Small intestine (tissue), 7 donors: Measurements from ENCODE around the gene PARD3. TPM values are rescaled to one million over a fixed set of nuclear protein-coding genes. Genes with fewer than 3 reads are reported as not detected.

ENCODE experiments used
- DNase-seq, 2 donors: peaks; one replicate each; pipeline versions ENCODE4 v3.0.0 to v3.0.0-alpha.2; 2013
- FAIRE-seq: peaks from 2 replicates; lab custom pipeline; 2012; peaks lifted over from hg19 to GRCh38; lab: Jason Lieb, UNC
- H3K27ac ChIP-seq, 3 donors: one replicate each; pipeline ENCODE4 v1.5.1; 2013; ENCODE audit warnings: low read length in 2 of 3, mild to moderate bottlenecking in 2 of 3, control low read depth in 1 of 3, inconsistent platforms in 1 of 3, low read depth in 1 of 3, moderate library complexity in 1 of 3
- H3K27me3 ChIP-seq, 3 donors: one replicate each; pipeline ENCODE4 v1.6.1; 2013; ENCODE audit warnings: low read length in 3 of 3, inconsistent platforms in 1 of 3; ENCODE audit not compliant: control insufficient read depth in 3 of 3, insufficient read depth in 3 of 3
- H3K36me3 ChIP-seq, 3 donors: one replicate each; pipeline ENCODE4 v1.6.1; 2013; ENCODE audit warnings: low read length in 3 of 3, inconsistent platforms in 1 of 3, low read depth in 1 of 3, mild to moderate bottlenecking in 1 of 3, moderate library complexity in 1 of 3; ENCODE audit not compliant: control insufficient read depth in 3 of 3, insufficient read depth in 2 of 3
- H3K4me1 ChIP-seq, 3 donors: one replicate each; pipeline ENCODE4 v1.6.1; 2013; ENCODE audit warnings: low read length in 2 of 3, inconsistent platforms in 1 of 3, low read depth in 1 of 3, mild to moderate bottlenecking in 1 of 3, moderate library complexity in 1 of 3; ENCODE audit not compliant: control insufficient read depth in 3 of 3, insufficient read depth in 2 of 3
- H3K4me3 ChIP-seq, 3 donors: one replicate each; pipeline ENCODE4 v1.5.1; 2013; ENCODE audit warnings: low read length in 3 of 3, control low read depth in 1 of 3, inconsistent platforms in 1 of 3, low read depth in 1 of 3, mild to moderate bottlenecking in 1 of 3, moderate library complexity in 1 of 3
- H3K9me3 ChIP-seq, 2 donors: one replicate each; pipeline ENCODE4 v1.6.1; 2013; ENCODE audit warnings: low read depth in 1 of 2, low read length in 1 of 2; ENCODE audit not compliant: control insufficient read depth in 2 of 2, insufficient read depth in 1 of 2
- WGBS, 3 donors: extraction: QIAGEN DNeasy Blood & Tissue Kit; methylation state at CpG; one replicate each; pipeline ENCODE4 v1.1.7; 2013; 5-methylcytosine and 5-hydroxymethylcytosine counted together
- polyA plus RNA-seq, 4 donors: library from polyadenylated mRNA; stranded (reverse) in 3 of 4; unstranded in 1 of 4; fragments of 200-250 nt in 3 of 4; fragments of 120-200 nt in 1 of 4; gene quantifications; one replicate each; pipeline versions ENCODE4 v1.2.1 to v1.2.3, GENCODE V29; 2013
- donor health status: healthy with polysubstance abuse.
- donor health status: control.
- donor health status: control.
- donor health status: Bipolar disorder and iron deficiency.
- donor health status: healthy.

Gene PARD3
- polyA plus RNA-seq, 4 donors: 14.3 to 24.3 (median 15.5) TPM

DNA sequence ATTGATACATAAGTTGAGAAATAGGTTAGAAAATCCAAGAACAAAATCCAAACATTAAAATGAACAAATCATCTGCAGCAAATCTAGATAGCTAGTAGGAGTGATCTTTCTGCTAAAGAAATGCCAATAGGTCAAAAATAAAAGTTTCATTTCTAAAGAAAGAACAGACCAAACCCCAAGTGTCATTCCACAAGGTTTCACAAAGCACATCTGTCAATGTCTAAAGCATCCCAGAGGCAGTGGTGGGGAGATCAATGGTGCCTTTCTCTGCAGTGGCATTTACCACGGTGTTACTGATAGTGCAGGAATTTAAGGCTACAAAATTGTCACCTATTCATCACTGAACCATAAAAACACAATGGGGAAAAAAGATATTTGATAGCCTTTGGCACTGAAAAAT lies 147.9 kb downstream of the PARD3 start:
- H3K27ac ChIP-seq: no peak overlapping the region
- H3K4me1 ChIP-seq: no peaks in the 10 kb centered on the region
- peaks cover 0 to 3% (median 0%) of the 10 kb centered on the region in 3 donors for H3K36me3 ChIP-seq
- 16 to 50% (median 32%) methylated on average over 1 of the region's 1 CpG for WGBS, 3 donors
- no peaks in the 10 kb centered on the region for H3K9me3 ChIP-seq
- H3K4me3 ChIP-seq: no peak overlapping the region
- no peak for FAIRE-seq
- DNase-seq: no peak
- no peaks in the 10 kb centered on the region for H3K27me3 ChIP-seq

DNA sequence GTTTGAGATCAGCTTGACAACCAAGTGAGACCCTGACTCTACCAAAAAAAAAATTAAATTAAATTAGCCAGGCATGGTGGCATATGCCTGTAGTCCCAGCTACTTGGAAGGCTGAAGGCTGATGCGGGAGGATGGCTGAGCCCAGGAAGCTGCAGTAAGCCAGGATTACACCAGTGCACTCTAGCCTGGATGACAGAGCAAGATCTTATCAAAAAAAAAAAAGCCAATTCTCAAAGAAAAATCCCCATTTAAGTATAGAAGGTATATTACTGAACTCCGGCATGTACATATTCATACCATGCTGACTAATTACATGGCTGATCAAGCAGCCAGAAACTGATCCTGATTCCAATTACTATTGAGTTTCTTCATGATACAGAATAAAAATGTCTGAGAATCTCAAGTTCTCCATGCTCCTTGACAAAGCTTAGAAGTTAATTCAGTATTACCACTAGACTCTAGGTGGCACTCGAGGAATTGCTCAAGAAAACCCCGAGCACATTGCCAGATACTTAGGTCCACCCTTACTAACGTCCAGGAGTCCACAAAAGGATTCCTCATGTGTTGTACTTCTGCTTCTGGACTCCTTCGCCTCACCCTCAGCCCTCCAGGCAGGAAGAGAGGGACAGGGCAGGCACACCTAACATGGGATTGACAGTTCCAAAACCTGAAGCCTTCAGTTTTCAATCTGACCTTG lies 148.9 kb downstream of the PARD3 start:
- DNase-seq (peak; percentile 79 to 80), FAIRE-seq (no peak)
- H3K4me1 ChIP-seq: peaks cover 0 to 5% (median 0%) of the 10 kb centered on the region in 3 donors
- no peaks in the 10 kb centered on the region for H3K9me3 ChIP-seq
- H3K27ac ChIP-seq: no peak overlapping the region
- H3K4me3 ChIP-seq: no peak overlapping the region
- no peaks in the 10 kb centered on the region for H3K27me3 ChIP-seq
- peaks cover 0 to 3% (median 0%) of the 10 kb centered on the region in 3 donors for H3K36me3 ChIP-seq
- 27 to 33% (median 27%) methylated on average over 6 of the region's 6 CpGs for WGBS, 3 donors

DNA sequence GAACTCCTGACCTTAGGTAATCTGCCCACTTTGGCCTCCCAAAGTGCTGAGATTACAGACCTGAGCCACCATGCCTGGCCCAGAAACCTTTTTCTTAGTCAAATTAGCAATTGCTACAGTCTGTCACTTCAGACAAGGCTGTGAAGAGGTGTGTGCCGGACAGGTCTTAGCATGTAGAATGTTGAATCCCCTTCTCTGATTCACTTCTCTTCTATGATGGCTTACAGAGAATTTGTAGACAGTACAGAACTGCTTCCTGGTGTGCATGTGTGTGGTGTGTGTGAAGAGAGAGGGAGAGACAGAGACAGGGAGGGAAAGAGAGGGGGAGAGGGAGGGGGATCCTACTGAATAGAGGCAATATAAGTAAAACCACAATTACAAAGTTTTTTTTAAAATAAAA lies 150.4 kb downstream of the PARD3 start:
- Histone ChIP-seq H3K27ac (no peak overlapping the region), H3K36me3 (peaks cover 0 to 3% (median 0%) of the 10 kb centered on the region in 3 donors), H3K9me3 (no peaks in the 10 kb centered on the region), H3K27me3 (no peaks in the 10 kb centered on the region), H3K4me3 (no peak overlapping the region), H3K4me1 (peaks cover 0 to 5% (median 0%) of the 10 kb centered on the region in 3 donors)
- WGBS, 3 donors: 91 to 100% (median 95%) methylated on average over 1 of the region's 1 CpG
- no peak for FAIRE-seq
- no peak for DNase-seq

GRCh38 chr10:34661580-34661979 lies 153.5 kb downstream of the PARD3 start:
- Histone ChIP-seq H3K27me3 (no peaks in the 10 kb centered on the region), H3K27ac (no peak overlapping the region), H3K9me3 (no peaks in the 10 kb centered on the region), H3K36me3 (peaks cover 0 to 3% (median 0%) of the 10 kb centered on the region in 3 donors), H3K4me1 (peaks cover 4 to 7% (median 4%) of the 10 kb centered on the region in 3 donors), H3K4me3 (no peak overlapping the region)
- DNase-seq (peak in 1 of 2 donors; percentile 70), FAIRE-seq (no peak)
- WGBS, 3 donors: 16 to 62% (median 41%) methylated on average over 2 of the region's 2 CpGs

DNA sequence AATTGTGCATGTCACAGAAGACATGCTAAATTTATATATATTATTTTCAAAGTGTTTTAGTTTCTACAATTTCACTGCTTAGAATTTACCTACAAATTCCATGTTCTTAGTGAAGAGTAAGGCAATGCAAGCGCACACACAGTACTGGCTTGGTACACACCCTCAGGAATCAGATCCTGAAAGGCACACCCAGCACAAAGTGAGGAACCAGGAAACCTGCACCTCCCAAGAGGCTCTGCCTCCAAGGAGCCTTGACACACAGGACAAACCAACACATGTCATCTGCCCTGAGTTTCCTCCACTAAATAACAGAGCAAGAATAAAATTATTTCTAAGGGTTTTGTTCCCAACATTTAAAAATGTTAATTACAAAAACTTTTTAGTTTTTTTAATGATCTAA lies 156.2 kb downstream of the PARD3 start:
- Histone ChIP-seq H3K27ac (no peak overlapping the region), H3K4me3 (no peak overlapping the region), H3K4me1 (peaks cover 4 to 10% (median 6%) of the 10 kb centered on the region in 3 donors), H3K27me3 (no peaks in the 10 kb centered on the region), H3K36me3 (peaks cover 0 to 3% (median 0%) of the 10 kb centered on the region in 3 donors), H3K9me3 (no peaks in the 10 kb centered on the region)
- FAIRE-seq (no peak), DNase-seq (peak in 1 of 2 donors; percentile 67)
- WGBS, 3 donors: 65 to 85% (median 79%) methylated on average over 1 of the region's 1 CpG

GRCh38 chr10:34656661-34657060 lies 158.4 kb downstream of the PARD3 start:
- FAIRE-seq: no peak
- no peaks in the 10 kb centered on the region for H3K27me3 ChIP-seq
- H3K4me1 ChIP-seq: peaks cover 4 to 10% (median 10%) of the 10 kb centered on the region in 3 donors
- H3K9me3 ChIP-seq: no peaks in the 10 kb centered on the region
- WGBS, 3 donors: 34 to 61% (median 40%) methylated on average over 4 of the region's 4 CpGs
- no peak overlapping the region for H3K27ac ChIP-seq
- H3K36me3 ChIP-seq: no peaks in the 10 kb centered on the region
- no peak overlapping the region for H3K4me3 ChIP-seq
- DNase-seq: peak in 1 of 2 donors; percentile 31

GRCh38 chr10:34655286-34656170 lies 159.6 kb downstream of the PARD3 start:
- 43 to 52% (median 45%) methylated on average over 6 of the region's 6 CpGs for WGBS, 3 donors
- no peak overlapping the region for H3K4me3 ChIP-seq
- peak; percentile 73 to 85 for DNase-seq
- peaks cover 4 to 10% (median 6%) of the 10 kb centered on the region in 3 donors for H3K4me1 ChIP-seq
- H3K27me3 ChIP-seq: no peaks in the 10 kb centered on the region
- no peak for FAIRE-seq
- H3K27ac ChIP-seq: no peak overlapping the region
- H3K9me3 ChIP-seq: no peaks in the 10 kb centered on the region
- H3K36me3 ChIP-seq: no peaks in the 10 kb centered on the region

- DNase-seq (peak in 1 of 2 donors; percentile 64), FAIRE-seq (no peak)
- H3K9me3 ChIP-seq: no peaks in the 10 kb centered on the region
- H3K36me3 ChIP-seq: no peaks in the 10 kb centered on the region
- no peaks in the 10 kb centered on the region for H3K27me3 ChIP-seq
- no peak overlapping the region for H3K4me3 ChIP-seq
- WGBS, 3 donors: 16 to 47% (median 27%) methylated on average over 3 of the region's 3 CpGs
- H3K27ac ChIP-seq: no peak overlapping the region
- peaks cover 4 to 10% (median 6%) of the 10 kb centered on the region in 3 donors for H3K4me1 ChIP-seq
These were observed 160.9 kb downstream of the PARD3 start for GRCh38 chr10:34654211-34654610.
